ENCODE results near the gene INKA2.

INKA2 gene

DNA sequence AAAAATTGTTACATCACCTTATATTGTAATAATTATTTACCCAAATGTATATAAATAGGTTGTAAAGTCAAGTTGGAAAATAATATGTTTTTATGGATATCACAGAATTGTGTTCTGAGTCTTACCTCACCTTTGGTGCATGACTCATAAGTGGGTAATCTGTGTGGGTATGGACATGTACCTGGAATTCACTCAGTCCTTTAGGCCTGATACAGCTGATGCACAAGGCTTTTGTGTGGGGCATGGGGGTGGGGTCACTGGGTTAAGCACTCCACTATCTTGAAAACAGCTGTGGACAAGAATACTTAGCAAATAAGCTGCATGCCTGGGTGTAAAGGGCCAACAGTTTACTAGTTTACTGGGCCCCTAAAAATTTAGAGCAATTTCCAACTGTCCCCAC lies 34.4 kb downstream of the INKA2 start:
- DNase-seq: no peak

DNA sequence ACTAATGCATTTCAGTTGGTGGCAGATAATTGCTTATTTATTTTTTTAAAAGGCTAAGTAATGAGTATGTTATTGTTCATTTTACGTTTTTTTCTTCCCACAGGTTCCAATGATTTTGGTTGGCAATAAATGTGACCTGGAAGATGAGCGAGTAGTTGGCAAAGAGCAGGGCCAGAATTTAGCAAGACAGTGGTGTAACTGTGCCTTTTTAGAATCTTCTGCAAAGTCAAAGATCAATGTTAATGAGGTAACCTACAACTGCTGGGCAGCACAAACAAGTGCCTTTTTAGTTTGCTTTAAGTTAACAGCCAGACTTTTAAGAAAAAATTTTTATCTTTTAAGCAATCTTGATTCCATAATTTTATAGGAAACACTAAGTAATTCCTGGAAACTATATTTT lies 35.0 kb downstream of the INKA2 start:
- DNase-seq: no peak

DNA sequence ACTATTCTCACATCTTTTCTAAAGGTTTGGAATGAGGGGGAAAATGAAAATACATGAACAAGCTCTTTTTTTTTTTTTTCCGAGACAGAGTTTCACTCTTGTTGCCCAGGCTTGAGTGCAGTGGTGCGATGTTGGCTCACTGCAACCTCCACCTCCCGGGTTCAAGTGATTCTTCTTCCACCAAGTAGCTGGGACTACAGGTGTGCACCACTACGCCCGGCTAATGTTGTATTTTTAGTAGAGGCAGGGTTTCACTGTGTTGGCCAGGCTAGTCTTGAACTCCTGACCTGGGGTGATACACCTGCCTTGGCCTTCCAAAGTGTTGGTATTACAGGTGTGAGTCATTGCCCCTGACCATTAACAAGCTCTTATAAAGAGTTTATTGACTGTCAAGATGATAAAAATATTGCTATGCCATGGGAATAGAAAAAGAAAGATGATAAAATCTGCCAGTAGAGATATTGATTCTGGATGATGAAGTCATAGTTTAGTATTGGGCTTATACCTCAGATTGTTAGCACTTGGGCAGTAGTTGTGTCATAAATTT lies 36.6 kb downstream of the INKA2 start:
- DNase-seq: no peak

DNA sequence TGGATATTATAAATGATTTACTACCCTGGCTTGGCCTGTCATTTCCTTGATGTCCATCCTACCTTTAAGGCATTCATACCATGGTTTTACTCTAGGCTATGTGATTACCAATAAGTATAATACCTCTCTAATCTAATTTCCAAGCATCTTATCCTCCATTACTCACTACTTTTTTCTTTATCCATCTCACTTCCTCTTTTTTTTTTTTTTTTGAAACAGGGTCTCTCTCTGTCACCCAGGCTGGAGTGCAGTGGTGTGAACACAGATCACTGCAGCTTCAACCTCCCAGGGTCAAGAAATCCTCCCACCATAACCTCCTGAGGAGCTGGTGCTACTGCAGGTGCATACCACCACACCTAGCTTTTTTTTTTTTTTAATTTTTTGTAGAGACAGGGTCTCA lies 39.9 kb downstream of the INKA2 start:
- no peak for DNase-seq

DNA sequence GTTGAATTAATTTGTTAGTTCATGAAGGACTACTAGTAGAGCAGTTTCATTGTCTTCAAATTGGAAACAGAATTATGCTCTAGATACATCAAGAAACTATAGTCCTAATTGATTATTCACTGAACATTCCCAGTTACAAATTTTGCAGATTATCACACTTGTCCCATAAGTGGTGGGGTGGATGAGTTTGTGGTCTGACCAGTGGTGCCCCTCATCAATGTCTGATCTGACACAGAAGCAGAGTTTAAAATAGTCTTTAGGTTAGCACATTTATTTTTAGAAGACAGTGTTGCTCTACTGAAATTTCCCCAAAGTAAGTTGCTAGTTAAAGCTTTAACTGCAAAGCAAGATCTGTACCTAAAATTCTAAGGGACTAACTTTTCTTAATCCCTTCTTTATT lies 42.9 kb downstream of the INKA2 start:
- DNase-seq: no peak

DNA sequence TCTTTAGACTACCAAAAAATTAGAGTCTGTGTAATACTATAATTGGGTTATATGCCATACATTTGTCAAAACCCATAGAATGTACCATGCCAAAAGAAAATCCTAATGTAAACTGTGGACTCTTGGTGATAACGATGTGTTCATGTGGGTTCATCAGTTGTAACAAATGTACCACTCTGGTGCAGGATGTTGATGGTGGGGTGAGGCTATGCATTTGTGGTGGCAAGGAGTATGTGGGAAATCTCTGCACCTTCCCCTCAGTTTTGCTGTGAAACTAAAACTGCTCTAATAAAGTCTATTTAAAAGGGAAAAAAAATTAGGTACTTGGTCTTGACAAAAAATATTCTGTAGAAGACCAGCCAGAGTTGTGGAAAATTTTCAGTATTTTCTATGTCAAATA lies 43.4 kb downstream of the INKA2 start:
- DNase-seq: no peak

DNA sequence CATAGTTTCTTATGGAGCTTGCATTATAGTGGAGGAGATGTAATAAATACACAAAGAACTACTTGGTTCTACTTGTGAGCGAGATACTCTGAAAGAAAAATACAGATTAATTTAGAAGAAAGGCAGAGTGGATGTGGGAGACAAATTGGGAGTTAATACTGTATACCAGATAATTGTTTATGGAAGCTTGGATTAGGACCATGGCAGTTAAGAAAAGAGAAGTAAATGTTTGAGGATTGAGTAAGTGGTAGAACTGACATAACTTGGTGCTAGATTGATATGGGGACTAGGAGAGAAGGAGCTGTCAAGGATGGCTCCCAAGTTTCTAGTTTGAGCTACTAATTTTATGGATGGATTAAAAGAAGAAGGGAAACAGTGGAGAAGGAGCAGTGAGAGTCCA lies 47.3 kb downstream of the INKA2 start:
- DNase-seq: no peak

DNA sequence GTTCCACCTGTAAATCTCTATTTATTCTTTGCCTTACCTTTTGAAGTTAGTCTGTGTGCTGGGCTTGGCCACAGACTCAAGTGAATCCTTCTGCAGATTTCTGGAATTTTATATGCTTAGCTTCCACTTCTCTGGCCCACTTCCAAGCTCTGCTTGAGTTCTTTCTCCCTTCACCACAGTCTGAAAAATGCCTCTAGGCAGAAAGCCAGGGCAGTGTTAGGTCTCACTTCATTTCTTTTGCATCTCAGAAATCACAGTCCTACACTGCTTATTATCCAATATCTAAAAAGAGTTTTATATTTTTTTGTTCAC lies 48.9 kb downstream of the INKA2 start:
- DNase-seq: peak; percentile 7

All from right kidney (tissue), 1 donor.